PC-3 (cell line): ENCODE measurements around the gene ZMYND19.

Source experiments
- CTCF ChIP-seq: fragments of 300-600 bp; sonication (generic); conservative IDR thresholded peaks from 2 replicates; pipeline ENCODE4 v1.5.1; 2017; ENCODE audit warnings: antibody characterized with exemption, low read depth, mild to moderate bottlenecking, low read length
- EZH2 ChIP-seq: fragments of 300-600 bp; sonication (generic); IDR thresholded peaks from one replicate; pipeline ENCODE4 v1.6.1; 2017; ENCODE audit warnings: antibody characterized with exemption, mild to moderate bottlenecking, low read length; ENCODE audit not compliant: unreplicated experiment
- EZH2phosphoT487 ChIP-seq: fragments of 300-600 bp; sonication (generic); IDR thresholded peaks from 2 replicates; pipeline ENCODE4 v1.6.1; 2018; ENCODE audit warnings: mild to moderate bottlenecking, antibody characterized with exemption, low read length, borderline replicate concordance

- TF ChIP-seq CTCF: no peak
- no peak for TF ChIP-seq EZH2phosphoT487
- no peak for TF ChIP-seq EZH2
Observed at GRCh38 chr9:137583347-137583746, 7.0 kb downstream of the ZMYND19 start.
